Fibroblast of the aortic adventitia (primary cell): Measurements from ENCODE around the gene TRIM38. TPM values are rescaled to one million over a fixed set of nuclear protein-coding genes. Genes with fewer than 3 reads are reported as not detected.

Source experiments
- DNase-seq: peaks from one replicate; pipeline ENCODE4 v3.0.0-alpha.2; 2010; ENCODE audit warnings: low read depth
- H3K4me3 ChIP-seq: 2 replicates; pipeline ENCODE4 v1.5.1; 2011; ENCODE audit warnings: low read depth, mild to moderate bottlenecking, control low read depth, low read length, moderate library complexity
- total RNA-seq: library from RNA; depleted of rRNA; stranded (reverse); fragments of >200 nt; gene quantifications from 2 replicates; pipeline ENCODE4 v1.2.3, GENCODE V29; 2012; ENCODE audit warnings: low replicate concordance
- TF ChIP-seq, protein P1 (sequence below): IDR thresholded peaks from 2 replicates; pipeline ENCODE4 v1.5.1; 2011; ENCODE audit warnings: mild to moderate bottlenecking, low read length, control low read depth, inconsistent platforms; ENCODE audit not compliant: insufficient read depth

Gene TRIM38
- total RNA-seq, 1 donor: 12.0 TPM

DNA sequence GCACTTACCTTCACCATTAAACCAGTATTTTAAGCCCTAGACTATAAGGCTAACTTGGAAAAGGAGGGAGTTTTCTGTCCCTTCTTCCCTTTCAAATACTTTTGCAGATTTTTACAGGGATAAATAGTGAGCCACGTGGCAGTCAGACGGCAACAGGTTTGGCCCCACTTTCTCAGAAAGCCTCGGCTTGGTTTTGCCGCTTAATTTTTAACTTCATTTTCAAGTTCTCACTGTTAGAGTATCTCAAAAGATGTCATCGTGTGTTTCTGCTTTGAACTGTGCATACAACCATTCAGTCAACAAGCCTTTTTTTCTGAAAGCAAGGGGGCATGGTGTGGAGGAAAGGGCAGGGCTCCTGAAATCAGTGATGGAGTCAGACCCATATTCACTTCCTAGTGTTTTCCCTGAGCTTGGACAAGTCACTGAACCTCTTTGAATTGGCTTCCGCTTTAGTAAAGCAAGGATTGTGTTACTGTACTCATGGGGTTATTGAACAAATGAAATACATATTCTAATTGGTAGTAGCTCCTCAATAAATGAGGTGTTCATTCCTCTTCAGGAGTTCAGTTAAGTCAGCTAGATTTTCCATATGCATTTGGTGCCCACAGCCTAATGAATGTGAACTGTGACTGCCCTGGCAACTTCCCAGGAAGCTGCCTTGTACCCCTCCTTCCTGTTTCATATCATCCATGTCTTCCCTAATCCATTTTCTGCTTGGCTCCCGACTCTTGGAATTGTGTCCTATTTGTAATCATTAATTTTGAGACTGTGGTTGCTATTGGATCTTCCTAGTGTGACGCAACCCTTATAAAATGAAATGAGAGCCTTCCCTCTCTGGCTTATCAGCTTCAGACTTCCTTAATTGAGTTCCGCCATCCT, 31.8 kb upstream of the TRIM38 start, which contains the start of gene SLC17A2:
Gene SLC17A2 (minus strand): TSS at position 160 of the 879 bp plus-strand sequence. CDS start 4,895 bp downstream, outside the sequence.
- TF ChIP-seq, protein P1, sequence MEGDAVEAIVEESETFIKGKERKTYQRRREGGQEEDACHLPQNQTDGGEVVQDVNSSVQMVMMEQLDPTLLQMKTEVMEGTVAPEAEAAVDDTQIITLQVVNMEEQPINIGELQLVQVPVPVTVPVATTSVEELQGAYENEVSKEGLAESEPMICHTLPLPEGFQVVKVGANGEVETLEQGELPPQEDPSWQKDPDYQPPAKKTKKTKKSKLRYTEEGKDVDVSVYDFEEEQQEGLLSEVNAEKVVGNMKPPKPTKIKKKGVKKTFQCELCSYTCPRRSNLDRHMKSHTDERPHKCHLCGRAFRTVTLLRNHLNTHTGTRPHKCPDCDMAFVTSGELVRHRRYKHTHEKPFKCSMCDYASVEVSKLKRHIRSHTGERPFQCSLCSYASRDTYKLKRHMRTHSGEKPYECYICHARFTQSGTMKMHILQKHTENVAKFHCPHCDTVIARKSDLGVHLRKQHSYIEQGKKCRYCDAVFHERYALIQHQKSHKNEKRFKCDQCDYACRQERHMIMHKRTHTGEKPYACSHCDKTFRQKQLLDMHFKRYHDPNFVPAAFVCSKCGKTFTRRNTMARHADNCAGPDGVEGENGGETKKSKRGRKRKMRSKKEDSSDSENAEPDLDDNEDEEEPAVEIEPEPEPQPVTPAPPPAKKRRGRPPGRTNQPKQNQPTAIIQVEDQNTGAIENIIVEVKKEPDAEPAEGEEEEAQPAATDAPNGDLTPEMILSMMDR: no peak
- no peak within 1 kb of the TSS for H3K4me3 ChIP-seq
- no peak for DNase-seq

DNA sequence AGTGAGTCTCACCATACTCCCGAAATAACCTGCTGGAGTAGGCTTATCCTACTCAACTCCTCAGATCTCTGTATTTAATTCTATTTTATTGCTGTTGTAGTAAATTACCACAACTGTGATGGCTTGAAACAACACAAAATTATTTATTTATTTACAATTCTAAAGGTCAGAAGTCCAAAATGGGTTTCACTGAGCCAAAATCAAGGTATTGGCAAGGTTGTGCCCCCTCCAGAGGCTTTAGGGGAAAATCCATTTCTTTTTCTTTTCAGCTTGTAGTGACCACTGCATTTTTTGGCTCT, 31.2 kb upstream of the TRIM38 start:
- H3K4me3 ChIP-seq: no peak overlapping the region
- TF ChIP-seq, protein P1: no peak
- no peak for DNase-seq

DNA sequence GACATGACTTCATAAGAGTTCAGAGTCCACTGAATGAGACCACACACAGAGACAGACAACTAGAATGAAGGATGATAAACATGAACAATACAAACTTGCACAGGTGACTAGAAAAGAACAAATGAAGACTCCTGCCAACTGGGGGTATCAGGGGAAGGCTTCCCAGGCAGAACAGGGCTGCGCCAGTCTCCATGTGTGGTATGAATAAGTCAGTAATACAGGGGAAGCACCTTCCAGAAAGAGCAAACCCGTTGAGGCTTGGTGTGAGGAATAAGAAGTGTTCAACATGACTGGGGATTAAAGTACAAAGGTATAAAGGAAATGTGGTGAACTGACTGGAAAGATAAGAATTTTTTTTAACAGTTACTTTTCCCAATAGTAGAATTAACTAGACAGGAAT, 28.4 kb upstream of the TRIM38 start:
- TF ChIP-seq, protein P1: no peak
- DNase-seq: no peak
- no peak overlapping the region for H3K4me3 ChIP-seq

DNA sequence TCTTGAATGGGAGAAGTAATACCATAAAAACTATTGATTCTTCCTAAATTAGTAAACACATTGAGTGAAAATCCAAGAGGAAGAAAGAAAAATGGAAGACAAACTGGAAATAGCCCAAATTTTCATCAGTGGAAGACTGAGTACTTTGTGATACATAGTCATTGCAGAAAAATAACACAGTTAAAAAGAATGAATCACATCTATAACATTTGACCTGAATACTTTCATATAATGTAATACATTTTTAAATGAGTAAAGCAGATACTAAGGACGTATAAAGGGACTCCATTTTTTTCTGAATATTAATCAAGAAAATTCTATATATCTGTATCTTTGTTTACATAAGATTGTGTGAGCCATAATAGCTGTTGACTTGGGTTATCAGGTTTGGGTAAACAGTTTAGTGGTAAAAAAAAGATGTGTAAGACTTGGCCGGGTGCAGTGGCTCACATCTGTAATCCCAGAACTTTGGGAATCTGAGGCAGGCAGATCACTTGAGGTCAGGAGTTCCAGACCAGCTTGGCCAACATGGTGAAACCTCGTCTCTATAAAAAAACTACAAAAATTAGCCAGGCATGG, 27.8 kb upstream of the TRIM38 start:
- no peak for DNase-seq
- H3K4me3 ChIP-seq: no peak overlapping the region
- TF ChIP-seq, protein P1: no peak

DNA sequence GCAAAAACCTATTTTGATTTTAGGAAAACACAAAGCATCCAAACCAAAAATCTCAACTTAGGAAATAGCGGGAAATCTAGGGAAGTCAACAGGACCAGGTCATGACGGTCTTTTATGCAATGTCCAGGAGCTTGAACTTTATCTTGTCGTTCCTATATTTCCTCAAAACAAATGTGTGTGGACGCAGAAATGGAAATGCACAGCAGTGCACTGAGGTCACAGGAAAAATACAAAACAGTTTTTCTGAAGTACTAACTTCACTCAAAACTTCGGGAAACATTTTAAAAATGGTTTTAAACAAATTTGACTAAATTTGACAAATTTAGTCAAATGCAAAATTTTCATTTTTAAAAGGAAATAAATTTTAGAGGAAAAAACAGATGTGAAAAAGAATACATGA, 26.6 kb upstream of the TRIM38 start:
- no peak for DNase-seq
- TF ChIP-seq, protein P1: no peak
- H3K4me3 ChIP-seq: no peak overlapping the region

DNA sequence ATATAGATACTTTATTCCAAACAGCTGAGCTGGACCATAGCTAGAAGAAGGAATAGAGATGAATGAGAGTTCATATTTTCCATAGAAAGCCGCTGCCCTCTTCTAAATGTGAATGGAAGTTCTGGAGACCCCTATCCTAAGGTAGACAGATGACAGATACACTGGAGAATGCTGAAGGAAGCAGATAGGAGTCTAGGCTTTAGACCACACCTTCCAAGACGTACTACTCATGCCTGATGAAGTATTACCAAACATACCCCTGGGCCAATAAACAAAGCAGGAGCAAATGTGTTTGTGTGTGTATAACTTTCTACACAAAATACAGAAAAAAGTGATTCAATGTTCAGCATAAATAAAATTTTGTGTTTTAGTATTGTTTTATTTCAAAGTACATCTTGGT, 23.0 kb upstream of the TRIM38 start:
- no peak overlapping the region for H3K4me3 ChIP-seq
- DNase-seq: no peak
- TF ChIP-seq, protein P1: no peak
